Mucosa of rectum (tissue), 2 donors: ENCODE measurements around the gene MEGF10.

ENCODE experiments used
- H3K27ac ChIP-seq, 2 donors: one replicate each; pipeline ENCODE4 v1.7.0; 2013; ENCODE audit warnings: inconsistent platforms in 2 of 2, low read depth in 2 of 2, low read length in 2 of 2
- H3K27me3 ChIP-seq, 2 donors: one replicate each; pipeline ENCODE4 v1.7.0; 2013; ENCODE audit warnings: low read length in 2 of 2; ENCODE audit not compliant: control insufficient read depth in 2 of 2, insufficient read depth in 2 of 2
- H3K36me3 ChIP-seq, 2 donors: one replicate each; pipeline ENCODE4 v1.7.0; 2013; ENCODE audit warnings: low read length in 2 of 2; ENCODE audit not compliant: control insufficient read depth in 2 of 2, insufficient read depth in 2 of 2
- H3K4me1 ChIP-seq, 2 donors: one replicate each; pipeline ENCODE4 v1.7.0; 2013; ENCODE audit warnings: low read length in 2 of 2, mild to moderate bottlenecking in 1 of 2; ENCODE audit not compliant: control insufficient read depth in 2 of 2, insufficient read depth in 2 of 2
- H3K4me3 ChIP-seq, 2 donors: one replicate each; pipeline ENCODE4 v1.7.0; 2013; ENCODE audit warnings: low read length in 2 of 2
- H3K9ac ChIP-seq, 2 donors: one replicate each; pipeline ENCODE4 v1.7.0; 2013; ENCODE audit warnings: low read length in 2 of 2, low read depth in 1 of 2, mild to moderate bottlenecking in 1 of 2
- H3K9me3 ChIP-seq, 2 donors: one replicate each; pipeline ENCODE4 v1.7.0; 2013; ENCODE audit warnings: low read length in 2 of 2; ENCODE audit not compliant: control insufficient read depth in 2 of 2
- donor health status: healthy.
- donor health status: Normal muscosa, but diverticular disease.

Gene MEGF10

GRCh38 chr5:127359502-127359901, 68.9 kb downstream of the MEGF10 start:
- H3K27ac ChIP-seq, result no peak overlapping the region

DNA sequence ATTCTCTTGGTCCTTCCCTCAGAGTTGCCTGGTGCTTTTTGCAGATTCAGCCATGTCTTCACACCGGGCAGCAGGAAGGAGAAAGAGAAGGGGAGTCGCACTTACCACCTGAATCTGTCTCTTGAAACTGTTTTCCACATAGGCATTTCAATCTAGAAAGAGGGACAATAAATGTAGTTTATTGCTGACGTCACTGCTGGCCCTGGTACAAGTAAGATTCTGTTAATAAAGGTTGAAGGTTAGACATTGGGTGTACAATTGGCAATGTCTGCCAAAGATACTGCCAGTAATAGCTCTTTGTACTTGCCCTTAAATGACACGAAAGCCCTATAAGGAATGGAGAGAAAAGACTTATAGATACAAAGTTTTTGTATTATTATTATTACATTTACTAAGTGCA, 72.8 kb downstream of the MEGF10 start:
- no peak overlapping the region for H3K4me3 ChIP-seq
- no peak overlapping the region for H3K27ac ChIP-seq
- no peaks in the 10 kb centered on the region for H3K9me3 ChIP-seq
- no peaks in the 10 kb centered on the region for H3K4me1 ChIP-seq
- H3K36me3 ChIP-seq, result no peaks in the 10 kb centered on the region
- H3K27me3 ChIP-seq, result no peaks in the 10 kb centered on the region
- no peak overlapping the region for H3K9ac ChIP-seq

More at GRCh38 chr5:127359502-127359901, 68.9 kb downstream of the MEGF10 start:
- Histone ChIP-seq H3K9me3 (no peaks in the 10 kb centered on the region), H3K4me3 (no peak overlapping the region), H3K4me1 (no peaks in the 10 kb centered on the region), H3K9ac (no peak overlapping the region), H3K27me3 (no peaks in the 10 kb centered on the region), H3K36me3 (no peaks in the 10 kb centered on the region)

GRCh38 chr5:127367029-127367428, 76.4 kb downstream of the MEGF10 start:
- no peaks in the 10 kb centered on the region for H3K27me3 ChIP-seq
- H3K9me3 ChIP-seq, result no peaks in the 10 kb centered on the region
- H3K27ac ChIP-seq, result no peak overlapping the region
- no peaks in the 10 kb centered on the region for H3K4me1 ChIP-seq
- H3K9ac ChIP-seq, result no peak overlapping the region
- H3K4me3 ChIP-seq, result no peak overlapping the region
- no peaks in the 10 kb centered on the region for H3K36me3 ChIP-seq

DNA sequence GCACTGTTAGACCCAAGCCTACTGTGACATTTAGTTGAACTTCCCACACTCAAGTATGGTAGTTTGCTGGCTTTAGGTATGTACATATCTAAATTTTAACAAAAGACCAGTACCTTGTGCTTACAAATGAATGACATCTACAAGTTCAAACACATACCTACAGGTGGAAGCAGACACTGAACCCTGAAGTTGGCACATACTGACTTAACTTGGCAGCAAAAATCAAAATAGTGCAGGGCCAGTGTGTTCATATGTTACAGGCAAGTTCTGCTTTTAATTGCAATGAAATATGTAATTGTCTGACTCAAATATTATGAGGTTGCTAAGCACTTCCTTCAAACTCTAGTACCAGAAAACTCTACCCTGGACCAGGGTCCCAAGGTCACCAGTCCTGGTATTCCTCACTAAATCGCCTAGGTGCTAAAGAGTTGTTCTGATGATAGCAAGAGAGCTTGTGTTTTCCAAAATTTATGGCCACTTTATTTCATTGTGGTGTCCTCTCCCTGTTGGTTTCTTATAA, 77.4 kb downstream of the MEGF10 start:
- Histone ChIP-seq H3K36me3 (no peaks in the 10 kb centered on the region), H3K4me3 (no peak overlapping the region), H3K9ac (no peak overlapping the region), H3K27me3 (no peaks in the 10 kb centered on the region), H3K9me3 (no peaks in the 10 kb centered on the region), H3K27ac (no peak overlapping the region), H3K4me1 (no peaks in the 10 kb centered on the region)

DNA sequence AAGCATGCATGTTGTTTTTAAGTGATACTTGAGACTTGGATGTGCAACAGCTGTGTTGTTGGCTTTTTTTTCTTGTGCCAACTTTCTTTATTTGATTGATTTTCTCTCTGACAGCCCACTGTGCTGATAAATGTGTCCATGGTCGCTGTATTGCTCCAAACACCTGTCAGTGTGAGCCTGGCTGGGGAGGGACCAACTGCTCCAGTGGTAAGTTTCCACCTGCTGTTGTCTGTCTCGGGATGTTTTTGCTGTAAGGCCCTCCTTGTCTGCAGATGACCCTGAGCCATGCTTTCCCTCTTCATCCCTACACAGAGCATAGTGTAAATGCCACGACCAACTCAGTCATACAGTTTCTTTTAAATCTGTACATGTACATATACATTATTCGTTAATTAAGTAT, 79.2 kb downstream of the MEGF10 start:
- Histone ChIP-seq H3K4me1 (no peaks in the 10 kb centered on the region), H3K9ac (no peak overlapping the region), H3K4me3 (no peak overlapping the region), H3K9me3 (no peaks in the 10 kb centered on the region), H3K27me3 (no peaks in the 10 kb centered on the region), H3K36me3 (no peaks in the 10 kb centered on the region), H3K27ac (no peak overlapping the region)

GRCh38 chr5:127370631-127371030, 80.0 kb downstream of the MEGF10 start:
- Histone ChIP-seq H3K9ac (no peak overlapping the region), H3K36me3 (no peaks in the 10 kb centered on the region), H3K4me1 (no peaks in the 10 kb centered on the region), H3K4me3 (no peak overlapping the region), H3K27me3 (no peaks in the 10 kb centered on the region), H3K9me3 (no peaks in the 10 kb centered on the region), H3K27ac (no peak overlapping the region)

- Histone ChIP-seq H3K27me3 (no peaks in the 10 kb centered on the region), H3K4me1 (no peaks in the 10 kb centered on the region), H3K9me3 (no peaks in the 10 kb centered on the region), H3K27ac (no peak overlapping the region), H3K4me3 (no peak overlapping the region), H3K9ac (no peak overlapping the region), H3K36me3 (no peaks in the 10 kb centered on the region)
Measured at GRCh38 chr5:127373858-127374491, 83.4 kb downstream of the MEGF10 start.

- H3K4me1 ChIP-seq, result no peaks in the 10 kb centered on the region
- H3K9me3 ChIP-seq, result no peaks in the 10 kb centered on the region
- H3K27ac ChIP-seq, result no peak overlapping the region
- H3K9ac ChIP-seq, result no peak overlapping the region
- H3K4me3 ChIP-seq, result no peak overlapping the region
- no peaks in the 10 kb centered on the region for H3K36me3 ChIP-seq
- H3K27me3 ChIP-seq, result no peaks in the 10 kb centered on the region
Measured at GRCh38 chr5:127375124-127375523, 84.5 kb downstream of the MEGF10 start.

DNA sequence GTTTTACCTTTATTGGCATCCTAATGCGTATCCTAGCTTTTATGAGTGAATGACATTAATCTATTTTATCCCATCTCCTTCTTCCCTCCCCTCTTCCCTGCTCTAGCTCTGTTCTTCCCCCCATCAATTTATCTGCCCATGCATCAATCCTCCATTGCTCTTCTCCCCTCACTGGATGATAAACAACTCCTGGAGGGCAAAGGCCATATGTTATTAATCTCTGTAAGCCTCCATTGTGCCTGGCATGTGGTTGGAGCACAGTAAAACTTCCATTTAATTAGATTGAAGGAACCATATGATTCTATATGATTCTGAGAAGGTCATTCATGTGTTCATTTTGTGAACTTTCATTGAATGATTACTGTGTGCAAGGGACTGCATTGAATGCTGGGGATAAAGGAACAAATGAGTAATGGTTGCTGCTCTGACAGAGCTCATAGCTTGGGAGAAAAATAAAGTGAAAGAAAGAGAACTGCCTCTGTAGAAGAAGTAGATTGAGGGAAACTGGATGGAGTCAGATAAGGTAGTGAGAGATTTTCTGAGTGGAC, 85.0 kb downstream of the MEGF10 start:
- Histone ChIP-seq H3K36me3 (no peaks in the 10 kb centered on the region), H3K27me3 (no peaks in the 10 kb centered on the region), H3K4me3 (no peak overlapping the region), H3K27ac (no peak overlapping the region), H3K9me3 (no peaks in the 10 kb centered on the region), H3K9ac (no peak overlapping the region), H3K4me1 (no peaks in the 10 kb centered on the region)

DNA sequence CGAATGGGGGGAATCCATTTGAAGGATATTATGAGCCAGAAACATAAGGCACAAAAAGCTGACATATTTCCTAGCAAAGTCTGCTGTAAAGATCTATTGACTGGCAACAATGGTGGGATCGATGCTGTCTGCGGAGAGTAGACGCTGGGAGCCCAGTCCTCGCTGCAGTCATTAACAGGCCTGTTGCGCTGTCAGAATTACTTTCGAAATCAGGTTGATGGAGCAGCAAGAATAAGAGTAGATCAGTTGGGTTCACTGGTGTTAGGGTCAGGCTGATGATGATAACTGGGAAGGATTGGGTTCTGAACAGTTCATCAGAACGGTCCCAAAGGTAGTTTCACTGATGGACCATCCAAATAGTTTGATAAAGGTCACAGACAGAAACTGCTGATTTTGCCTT, 87.1 kb downstream of the MEGF10 start:
- Histone ChIP-seq H3K36me3 (no peaks in the 10 kb centered on the region), H3K27ac (no peak overlapping the region), H3K9ac (no peak overlapping the region), H3K9me3 (no peaks in the 10 kb centered on the region), H3K4me3 (no peak overlapping the region), H3K4me1 (no peaks in the 10 kb centered on the region), H3K27me3 (no peaks in the 10 kb centered on the region)
